GM10847 (cell line): Measurements from ENCODE around the gene TRPC4AP.

Experiments
- POLR2A ChIP-seq: IDR thresholded peaks from 2 replicates; pipeline ENCODE4 v1.6.1; 2011; ENCODE audit not compliant: insufficient read length; ENCODE audit errors: extremely low read depth

Gene TRPC4AP

GRCh38 chr20:35116258-35116657, 23.7 kb upstream of the TRPC4AP start:
- TF ChIP-seq POLR2A = no peak

- TF ChIP-seq POLR2A = no peak
Measured at GRCh38 chr20:35115606-35116005, 23.0 kb upstream of the TRPC4AP start.

- no peak for TF ChIP-seq POLR2A
Measured at GRCh38 chr20:35111141-35111888, 18.7 kb upstream of the TRPC4AP start.

GRCh38 chr20:35108921-35109320, 16.3 kb upstream of the TRPC4AP start:
- TF ChIP-seq POLR2A = no peak

DNA sequence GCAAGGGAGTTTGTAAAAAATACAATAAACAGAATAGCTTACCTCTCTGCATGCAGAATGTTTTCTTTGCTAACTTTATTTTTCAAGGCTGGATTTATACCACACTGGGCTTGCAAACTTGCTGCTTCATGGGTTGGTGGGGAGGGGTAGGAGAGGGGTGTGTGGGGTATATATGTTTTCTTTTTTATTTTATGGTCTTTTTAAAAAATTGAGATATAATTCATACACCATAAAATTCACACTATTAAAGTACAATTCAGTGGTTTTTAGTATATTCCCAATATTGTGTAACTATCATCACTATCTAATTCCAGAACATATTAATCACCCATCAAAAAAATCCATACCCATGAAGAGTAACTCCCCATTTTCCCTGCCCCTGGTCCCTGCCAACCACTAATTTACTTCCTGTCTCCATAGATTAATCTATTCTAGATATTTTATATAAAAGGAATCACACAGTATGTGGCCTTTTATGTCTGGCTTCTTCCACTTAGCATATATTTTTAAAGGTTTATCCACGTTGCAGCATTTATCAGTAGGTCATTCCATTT, 14.3 kb upstream of the TRPC4AP start:
- no peak for TF ChIP-seq POLR2A

GRCh38 chr20:35104685-35105295, 12.2 kb upstream of the TRPC4AP start:
- no peak for TF ChIP-seq POLR2A

DNA sequence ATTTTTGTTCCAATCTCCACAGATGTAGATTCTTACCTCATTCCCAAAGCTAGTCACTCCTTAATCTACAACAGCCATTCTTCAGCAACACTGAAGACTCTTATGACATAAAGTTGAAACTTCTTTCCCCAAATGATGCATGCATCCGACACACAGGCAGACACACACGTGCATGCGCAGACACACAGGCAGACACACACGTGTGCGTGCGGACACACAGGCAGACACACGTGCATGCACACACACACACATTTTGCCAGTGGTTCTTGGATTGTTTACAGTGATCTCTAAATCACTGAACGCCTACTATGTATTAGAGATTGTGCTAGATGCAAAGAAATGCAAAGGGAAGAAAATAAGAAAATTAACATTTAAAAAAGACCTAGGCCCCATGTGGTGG, 9.0 kb upstream of the TRPC4AP start:
- no peak for TF ChIP-seq POLR2A

- no peak for TF ChIP-seq POLR2A
Measured at GRCh38 chr20:35093267-35093884, 769 bp upstream of the TRPC4AP start.

- TF ChIP-seq POLR2A = no peak
Measured at GRCh38 chr20:35091816-35092523, 637 bp downstream of the TRPC4AP start.

DNA sequence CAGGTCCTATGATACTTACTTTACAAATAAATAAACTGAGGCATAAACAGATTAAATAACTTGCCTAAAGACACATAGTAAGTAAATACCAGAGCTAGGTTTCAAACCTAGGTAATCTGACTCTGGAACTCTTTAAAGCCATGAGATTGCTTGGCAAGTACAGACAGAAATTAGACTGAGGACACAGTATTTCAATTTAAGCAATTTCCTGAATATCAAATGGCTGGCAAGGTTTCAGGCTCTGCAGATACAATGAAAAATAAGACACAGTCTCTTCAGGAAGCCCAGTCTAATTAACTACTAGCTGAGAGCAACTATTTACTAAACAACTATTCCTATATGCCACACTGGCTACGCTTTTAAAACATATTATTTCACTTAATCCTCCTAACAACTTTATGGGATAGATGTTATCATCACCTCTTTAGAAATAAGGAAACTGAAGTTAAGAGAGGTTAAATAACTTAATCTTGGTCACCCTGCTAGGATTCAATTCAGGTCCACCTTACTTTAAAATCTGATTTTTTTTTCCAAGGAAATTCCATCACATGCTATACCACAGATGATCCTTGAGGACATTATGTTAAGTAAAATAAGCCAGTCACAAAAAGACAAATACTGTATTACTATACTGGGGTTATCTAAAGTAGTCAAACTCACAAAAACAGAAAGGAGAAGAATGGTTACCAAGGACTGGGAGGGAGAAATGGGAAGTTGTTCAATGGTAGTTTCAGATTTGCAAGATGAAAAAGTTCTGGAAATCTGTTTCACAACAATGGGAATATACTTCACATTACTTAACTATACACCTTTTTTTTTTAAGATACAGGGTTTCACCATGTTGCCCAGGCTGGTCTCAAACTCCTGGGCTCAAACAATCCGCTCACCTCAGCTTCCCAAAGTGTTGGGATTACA, 4.1 kb downstream of the TRPC4AP start:
- no peak for TF ChIP-seq POLR2A

DNA sequence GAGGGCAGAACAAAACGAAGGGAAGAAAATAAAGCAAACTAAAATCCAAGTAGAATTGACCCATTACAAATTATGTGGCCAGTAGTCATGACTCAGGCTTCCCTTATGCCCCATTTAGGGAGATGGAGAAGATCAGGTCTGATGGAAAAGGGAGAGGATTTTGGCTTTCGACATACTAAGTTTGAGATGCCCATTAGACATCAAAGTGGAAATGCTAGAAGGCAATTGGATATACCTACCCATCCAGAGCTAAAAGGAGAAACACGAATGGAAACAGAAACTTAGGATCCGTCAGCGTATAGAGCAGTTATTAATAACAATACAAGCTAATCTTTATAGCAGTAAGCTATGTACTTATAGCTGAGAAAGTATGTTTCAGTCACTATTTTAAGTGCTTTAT, 4.8 kb downstream of the TRPC4AP start:
- TF ChIP-seq POLR2A = no peak

DNA sequence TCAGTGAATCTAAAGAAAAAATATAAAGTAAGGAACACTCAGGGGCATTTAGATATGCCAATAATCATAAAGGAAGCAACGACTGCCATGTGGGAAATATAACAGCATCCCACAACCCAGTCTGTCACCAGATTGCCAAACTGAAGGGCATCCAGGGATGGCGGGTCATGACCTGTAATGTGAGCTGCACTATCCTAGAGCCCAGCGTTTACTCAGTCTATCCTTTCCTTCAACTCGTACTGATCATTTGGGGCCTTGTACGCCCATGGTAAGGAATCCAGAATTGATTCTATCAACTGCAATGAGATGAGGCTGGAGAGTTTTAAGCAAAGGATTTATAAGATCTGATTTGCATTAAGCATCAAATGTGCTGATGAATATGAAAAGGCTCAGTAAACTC, 5.3 kb downstream of the TRPC4AP start:
- no peak for TF ChIP-seq POLR2A

DNA sequence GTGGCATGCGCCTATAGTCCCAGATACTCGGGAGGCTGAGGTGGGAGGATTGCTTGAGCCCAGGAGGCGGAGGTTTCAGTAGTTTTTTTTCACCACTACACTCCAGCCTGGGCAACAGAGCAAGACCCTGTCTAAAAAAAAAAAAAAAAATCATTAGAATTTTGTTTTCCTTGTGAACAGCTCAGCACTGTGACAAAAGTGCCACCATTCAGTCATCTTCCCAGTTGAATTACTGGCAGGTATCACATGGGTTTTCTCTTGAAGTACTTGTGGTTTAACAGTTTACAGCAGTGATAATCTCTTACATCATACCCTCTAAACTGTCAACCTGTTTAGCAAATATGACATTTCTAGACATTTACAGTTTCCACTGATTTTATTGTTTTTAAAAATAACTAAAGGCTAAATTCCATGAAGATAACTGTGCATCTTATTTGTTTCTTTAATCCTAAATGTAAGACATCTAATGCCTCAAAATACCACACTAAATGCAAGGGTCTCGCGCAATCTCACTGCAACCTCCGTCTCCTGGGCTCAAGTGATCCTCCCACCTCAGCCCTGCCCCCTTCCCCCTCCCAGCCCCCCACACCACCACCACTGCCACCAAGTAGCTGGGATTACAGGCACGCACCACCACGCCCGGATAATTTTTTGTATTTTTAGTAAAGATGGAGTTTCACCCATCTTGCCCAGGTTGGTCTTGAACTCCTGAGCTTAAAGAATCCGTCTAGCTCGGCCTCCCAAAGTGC, 7.0 kb downstream of the TRPC4AP start:
- no peak for TF ChIP-seq POLR2A

- no peak for TF ChIP-seq POLR2A
Measured at GRCh38 chr20:35084998-35085397, 7.6 kb downstream of the TRPC4AP start.
